HAP-1 (cell line): Measurements from ENCODE around the gene PRSS12.

ENCODE experiments used
- DNase-seq, 2 experiments: peaks; one replicate each; pipeline ENCODE4 v3.0.0-alpha.2; 2016 to 2020; ENCODE audit warnings: low spot score in 2 of 2
- H3K27me3 ChIP-seq: fragments of 250-450 bp; sonication (Bioruptor Pico); 2 replicates; pipeline ENCODE4 v1.5.1; 2020; ENCODE audit warnings: low read depth, mild to moderate bottlenecking, moderate library complexity
- H3K36me3 ChIP-seq: fragments of 250-450 bp; sonication (Bioruptor Pico); replicated peaks from 2 replicates; pipeline ENCODE4 v1.5.1; 2020; ENCODE audit warnings: mild to moderate bottlenecking
- H3K4me1 ChIP-seq: fragments of 250-450 bp; sonication (Bioruptor Pico); 2 replicates; pipeline ENCODE4 v1.5.1; 2020; ENCODE audit warnings: mild to moderate bottlenecking
- H3K4me3 ChIP-seq: fragments of 250-450 bp; sonication (Bioruptor Pico); 2 replicates; pipeline ENCODE4 v1.5.1; 2020; ENCODE audit warnings: mild to moderate bottlenecking, moderate library complexity
- H3K9me3 ChIP-seq: fragments of 250-450 bp; sonication (Bioruptor Pico); 2 replicates; pipeline ENCODE4 v1.5.1; 2020; ENCODE audit warnings: mild to moderate bottlenecking, moderate library complexity
- in situ Hi-C: fragments of 300-500 bp; cut with MboI; formaldehyde crosslinking; loops from 3 replicates; pipeline ENCODE4 v1.14.3; 2020; ENCODE audit warnings: low sequenced_read_pairs, inconsistent platforms, mixed read lengths

The PRSS12 gene

GRCh38 chr4:118350961-118351360 is 1.8 kb downstream of the PRSS12 start:
- Histone ChIP-seq H3K9me3 (no peaks in the 10 kb centered on the region), H3K4me3 (peak overlapping the region; percentile 65), H3K4me1 (peaks cover 64% of the 10 kb centered on the region), H3K36me3 (no peaks in the 10 kb centered on the region), H3K27me3 (no peaks in the 10 kb centered on the region)
- in situ Hi-C loops = no loop called here
- DNase-seq = peak in 1 of 2 experiments; percentile 41

- H3K4me1 ChIP-seq = peaks cover 67% of the 10 kb centered on the region
- H3K9me3 ChIP-seq = no peaks in the 10 kb centered on the region
- DNase-seq = no peak
- in situ Hi-C loops = loop anchor here (10.0 kb wide), 1 partner anchor 64 kb away; no protein-coding TSS in a partner anchor
- H3K27me3 ChIP-seq = no peaks in the 10 kb centered on the region
- H3K4me3 ChIP-seq = no peak overlapping the region
- no peaks in the 10 kb centered on the region for H3K36me3 ChIP-seq
These were observed 3.9 kb downstream of the PRSS12 start for GRCh38 chr4:118348886-118349285.

DNA sequence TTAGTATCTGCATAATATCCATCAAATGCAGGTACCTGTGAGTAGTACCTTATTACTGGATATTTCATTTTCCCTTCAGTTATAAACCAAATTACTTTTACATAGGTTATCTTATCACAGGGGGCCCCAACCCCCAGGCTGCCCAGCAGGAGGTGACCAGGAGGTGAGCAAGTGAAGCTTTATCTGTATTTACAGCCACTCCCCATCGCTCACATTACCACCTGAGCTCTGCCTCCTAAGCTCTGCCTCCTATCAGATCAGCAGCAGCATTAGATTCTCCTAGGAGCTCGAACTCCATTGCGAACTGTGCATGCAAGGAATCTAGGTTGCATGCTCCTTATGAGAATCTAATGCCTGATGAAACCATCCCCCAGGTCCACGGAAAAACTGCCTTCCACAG is 6.3 kb downstream of the PRSS12 start:
- Histone ChIP-seq H3K27me3 (no peaks in the 10 kb centered on the region), H3K9me3 (no peaks in the 10 kb centered on the region), H3K4me3 (no peak overlapping the region), H3K4me1 (peaks cover 80% of the 10 kb centered on the region), H3K36me3 (no peaks in the 10 kb centered on the region; the same call in 1 of the 2 replicates)
- DNase-seq = no peak
- in situ Hi-C loops = loop anchor here (10.0 kb wide), 1 partner anchor 62 kb away; no protein-coding TSS in a partner anchor

DNA sequence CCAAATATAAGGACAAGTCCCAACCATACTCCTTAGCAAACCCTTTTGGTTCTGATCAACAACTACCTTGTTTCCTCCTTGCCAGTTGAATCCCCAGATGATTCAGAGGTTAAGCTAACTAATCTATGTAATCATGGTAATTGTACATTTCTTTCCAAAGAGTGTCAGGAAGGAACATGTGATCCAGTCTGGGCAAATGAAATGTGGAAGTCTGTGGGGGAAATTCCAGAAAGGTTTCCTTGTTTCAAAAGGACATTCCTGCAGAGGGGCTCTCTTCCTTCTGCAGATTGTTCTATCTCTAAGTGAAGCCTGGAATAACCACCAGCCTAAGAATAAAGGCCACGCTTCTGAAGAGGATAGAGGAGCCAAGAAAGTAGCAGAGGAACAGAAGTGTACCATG is 7.0 kb downstream of the PRSS12 start:
- Histone ChIP-seq H3K9me3 (no peaks in the 10 kb centered on the region), H3K4me1 (peaks cover 84% of the 10 kb centered on the region), H3K27me3 (no peaks in the 10 kb centered on the region), H3K4me3 (no peak overlapping the region), H3K36me3 (no peaks in the 10 kb centered on the region; the same call in 1 of the 2 replicates)
- DNase-seq = peak in 1 of 2 experiments; percentile 38
- in situ Hi-C loops = loop anchor here (10.0 kb wide), 1 partner anchor 61 kb away; no protein-coding TSS in a partner anchor

- peaks cover 87% of the 10 kb centered on the region for H3K4me1 ChIP-seq
- in situ Hi-C loops = loop anchor here (10.0 kb wide), 1 partner anchor 60 kb away; no protein-coding TSS in a partner anchor
- peak in 1 of 2 experiments; percentile 80 for DNase-seq
- no peaks in the 10 kb centered on the region; the same call in 1 of the 2 replicates for H3K36me3 ChIP-seq
- H3K4me3 ChIP-seq = no peak overlapping the region
- H3K9me3 ChIP-seq = no peaks in the 10 kb centered on the region
- no peaks in the 10 kb centered on the region for H3K27me3 ChIP-seq
These were observed 8.0 kb downstream of the PRSS12 start for GRCh38 chr4:118344801-118345200.

GRCh38 chr4:118343501-118343900 is 9.3 kb downstream of the PRSS12 start:
- no peak overlapping the region for H3K4me3 ChIP-seq
- H3K9me3 ChIP-seq = no peaks in the 10 kb centered on the region
- in situ Hi-C loops = loop anchor here (10.0 kb wide), 1 partner anchor 59 kb away; no protein-coding TSS in a partner anchor
- no peaks in the 10 kb centered on the region; the same call in 1 of the 2 replicates for H3K36me3 ChIP-seq
- no peaks in the 10 kb centered on the region for H3K27me3 ChIP-seq
- peak; percentile 67 to 72 for DNase-seq
- H3K4me1 ChIP-seq = peaks cover 94% of the 10 kb centered on the region

DNA sequence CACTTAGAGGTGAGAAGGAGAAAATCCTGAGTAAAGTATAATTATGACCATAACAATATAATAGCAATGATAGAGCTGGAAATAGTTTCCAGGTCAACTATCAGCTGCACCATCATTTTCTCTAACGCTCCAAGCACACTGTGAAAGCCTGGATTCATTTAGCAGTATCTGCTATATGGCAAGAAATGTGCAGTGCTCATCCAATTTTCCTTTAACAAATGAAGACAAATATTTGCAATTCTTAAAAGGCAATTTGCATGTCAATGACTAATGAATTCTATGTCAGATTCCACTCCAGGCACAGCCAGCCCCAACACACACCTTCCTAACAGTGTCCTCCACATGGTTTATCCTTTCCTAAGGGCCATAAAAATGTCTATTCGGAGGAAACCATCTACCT is 12.7 kb downstream of the PRSS12 start:
- no peak overlapping the region for H3K4me3 ChIP-seq
- no peaks in the 10 kb centered on the region for H3K9me3 ChIP-seq
- DNase-seq = peak; percentile 71 to 96
- in situ Hi-C loops = loop anchor here (10.0 kb wide), 1 partner anchor 55 kb away; no protein-coding TSS in a partner anchor
- H3K36me3 ChIP-seq = no peaks in the 10 kb centered on the region; the same call in 1 of the 2 replicates
- no peaks in the 10 kb centered on the region for H3K27me3 ChIP-seq
- peaks cover 90% of the 10 kb centered on the region for H3K4me1 ChIP-seq

- no peak overlapping the region for H3K4me3 ChIP-seq
- no peaks in the 10 kb centered on the region for H3K9me3 ChIP-seq
- no peaks in the 10 kb centered on the region; the same call in 1 of the 2 replicates for H3K36me3 ChIP-seq
- peaks cover 81% of the 10 kb centered on the region for H3K4me1 ChIP-seq
- in situ Hi-C loops = no loop called here
- no peak for DNase-seq
- no peaks in the 10 kb centered on the region for H3K27me3 ChIP-seq
These were observed 13.6 kb downstream of the PRSS12 start for GRCh38 chr4:118338981-118339765.

- H3K4me1 ChIP-seq = peaks cover 74% of the 10 kb centered on the region
- H3K27me3 ChIP-seq = no peaks in the 10 kb centered on the region
- in situ Hi-C loops = no loop called here
- no peak overlapping the region for H3K4me3 ChIP-seq
- no peaks in the 10 kb centered on the region; the same call in 1 of the 2 replicates for H3K36me3 ChIP-seq
- no peaks in the 10 kb centered on the region for H3K9me3 ChIP-seq
- no peak for DNase-seq
These were observed 14.3 kb downstream of the PRSS12 start for GRCh38 chr4:118338518-118338917.

DNA sequence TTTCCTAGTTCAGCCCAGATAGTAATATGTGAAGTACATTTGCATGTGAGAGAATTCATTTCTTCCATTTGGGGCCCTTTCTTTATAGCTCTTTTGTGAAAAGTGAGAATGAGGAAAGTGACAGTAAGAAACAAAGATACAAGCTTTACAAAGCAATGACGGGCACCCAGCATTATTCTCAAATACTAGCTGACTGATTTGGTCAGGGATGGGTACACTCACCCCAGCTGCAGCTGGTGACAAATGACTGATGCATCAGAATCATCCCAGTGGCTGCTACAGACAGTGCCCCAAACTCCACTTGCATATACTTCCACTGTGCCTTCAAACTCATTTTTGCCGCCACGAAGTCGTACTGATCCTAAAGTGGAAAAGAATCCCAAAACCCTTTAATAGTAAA is 14.8 kb downstream of the PRSS12 start:
- H3K36me3 ChIP-seq = no peaks in the 10 kb centered on the region; the same call in 1 of the 2 replicates
- no peaks in the 10 kb centered on the region for H3K27me3 ChIP-seq
- H3K4me1 ChIP-seq = peaks cover 69% of the 10 kb centered on the region
- no peak overlapping the region for H3K4me3 ChIP-seq
- no peaks in the 10 kb centered on the region for H3K9me3 ChIP-seq
- in situ Hi-C loops = no loop called here
- DNase-seq = peak; percentile 60 to 63

DNA sequence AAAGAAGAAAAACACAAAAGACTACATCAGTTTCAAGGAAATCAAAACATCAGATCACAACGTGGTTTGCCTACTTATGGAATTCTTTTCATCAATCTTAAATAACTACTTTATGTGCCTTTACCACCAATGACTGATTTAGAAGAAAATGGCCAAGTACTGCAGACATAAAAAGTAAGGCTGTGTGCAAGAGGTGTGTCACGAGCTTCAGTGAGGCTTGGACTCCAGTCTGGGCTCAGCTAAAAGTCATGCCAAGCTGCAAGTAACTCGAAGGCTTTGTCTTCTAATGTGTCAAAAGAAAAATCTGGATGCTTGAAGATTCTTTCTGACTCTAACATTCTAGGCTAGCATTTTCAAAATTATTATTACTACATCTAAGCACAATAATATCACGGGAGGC is 17.0 kb downstream of the PRSS12 start:
- Histone ChIP-seq H3K4me1 (peaks cover 47% of the 10 kb centered on the region), H3K36me3 (peaks cover 7% of the 10 kb centered on the region), H3K4me3 (no peak overlapping the region), H3K27me3 (no peaks in the 10 kb centered on the region), H3K9me3 (no peaks in the 10 kb centered on the region)
- no peak for DNase-seq
- in situ Hi-C loops = no loop called here

GRCh38 chr4:118335324-118335723 is 17.5 kb downstream of the PRSS12 start:
- no peak overlapping the region for H3K4me3 ChIP-seq
- no peaks in the 10 kb centered on the region for H3K27me3 ChIP-seq
- H3K36me3 ChIP-seq = peaks cover 8% of the 10 kb centered on the region
- H3K9me3 ChIP-seq = no peaks in the 10 kb centered on the region
- in situ Hi-C loops = no loop called here
- no peak for DNase-seq
- peaks cover 43% of the 10 kb centered on the region for H3K4me1 ChIP-seq

DNA sequence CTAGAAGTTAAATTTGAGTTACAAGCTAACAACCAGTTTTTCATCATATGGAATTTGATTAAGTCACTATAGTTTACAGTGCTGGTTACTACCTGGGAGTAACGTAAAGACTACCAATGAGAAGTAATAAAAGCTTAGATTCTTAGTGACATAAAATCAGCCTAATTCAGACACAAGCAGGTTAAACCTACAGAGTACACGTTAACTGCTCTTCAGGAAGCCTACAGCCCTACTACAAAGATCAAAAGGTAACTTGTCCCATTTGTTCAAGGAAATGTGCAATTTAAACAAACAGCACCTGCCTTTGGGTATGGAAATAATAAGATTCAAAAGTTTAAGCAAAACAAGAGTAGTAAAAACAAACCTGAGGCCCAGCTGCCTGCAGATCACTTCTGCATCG is 21.5 kb downstream of the PRSS12 start:
- in situ Hi-C loops = no loop called here
- H3K4me1 ChIP-seq = peaks cover 10% of the 10 kb centered on the region
- H3K4me3 ChIP-seq = no peak overlapping the region
- H3K27me3 ChIP-seq = no peaks in the 10 kb centered on the region
- H3K9me3 ChIP-seq = no peaks in the 10 kb centered on the region
- no peak for DNase-seq
- peaks cover 20% of the 10 kb centered on the region for H3K36me3 ChIP-seq

DNA sequence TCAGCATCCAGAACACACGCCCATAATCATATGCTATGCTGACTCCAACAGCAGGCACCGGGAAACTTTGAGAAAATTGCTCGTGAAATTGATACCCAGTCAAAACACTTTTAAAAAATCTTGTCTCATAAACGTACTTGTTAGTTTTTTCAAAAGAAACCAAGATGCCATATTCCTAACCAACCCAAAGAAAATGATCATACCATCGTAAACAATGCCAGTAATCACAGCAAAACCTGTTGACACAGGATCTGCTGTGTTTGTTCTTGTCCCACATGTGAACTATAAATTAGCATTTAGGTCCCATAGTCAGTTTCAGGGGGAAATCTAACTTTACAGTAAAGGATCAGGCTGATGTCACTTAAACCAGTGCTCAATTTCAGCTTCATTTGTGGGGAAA is 23.0 kb downstream of the PRSS12 start:
- Histone ChIP-seq H3K36me3 (peaks cover 20% of the 10 kb centered on the region), H3K4me3 (no peak overlapping the region), H3K27me3 (no peaks in the 10 kb centered on the region), H3K4me1 (peaks cover 18% of the 10 kb centered on the region), H3K9me3 (no peaks in the 10 kb centered on the region)
- in situ Hi-C loops = no loop called here
- no peak for DNase-seq
